Activated naive CD8-positive, alpha-beta T cell treated with anti-CD3 and anti-CD28 coated beads, Interleukin-2, amount 10 ng/mL, durations not matched to agents 7 days and 5 days (primary cell): ENCODE measurements around the gene ITCH. TPM values are rescaled to one million over a fixed set of nuclear protein-coding genes. Genes with fewer than 3 reads are reported as not detected.
A peak's percentile ranks its signal among the peaks of the same experiment; 100 is the strongest.
"Not testable (repeated sequence)": the region's sequence is repeated elsewhere in the genome, so short reads cannot be mapped to it uniquely, and the experiment has no call there.

ENCODE experiments used
- ATAC-seq: fragments of 150-1000 bp; cut with Tn5 transposase; one replicate; pipeline ENCODE4 v1.10.0; 2021; ENCODE audit warnings: low read depth, moderate library complexity
- POLR2A ChIA-PET: fragments of 350-600 bp; sonication (Branson Sonifier 250); formaldehyde crosslinking; loops from one replicate; lab custom pipeline; 2021; ENCODE audit warnings: antibody characterized with exemption; lab: Charles Lee
- DNase-seq: peaks from one replicate; pipeline ENCODE4 v3.0.0; 2021
- H3K27ac Mint-ChIP-seq: one replicate; pipeline ENCODE4 v1.8.0; 2022; ENCODE audit warnings: mild to moderate bottlenecking, mixed read lengths
- H3K27me3 Mint-ChIP-seq: one replicate; pipeline ENCODE4 v1.8.0; 2022; ENCODE audit warnings: mild to moderate bottlenecking, moderate library complexity, mixed read lengths
- H3K36me3 Mint-ChIP-seq: one replicate; pipeline ENCODE4 v1.8.0; 2021; ENCODE audit warnings: mild to moderate bottlenecking, mixed read lengths
- H3K4me1 Mint-ChIP-seq: one replicate; pipeline ENCODE4 v1.8.0; 2021; ENCODE audit warnings: mixed read lengths
- H3K4me3 Mint-ChIP-seq: one replicate; pipeline ENCODE4 v1.8.0; 2022; ENCODE audit warnings: mild to moderate bottlenecking, moderate library complexity, mixed read lengths
- H3K9me3 Mint-ChIP-seq: one replicate; pipeline ENCODE4 v1.8.0; 2021; ENCODE audit warnings: mixed read lengths
- total RNA-seq, 2 experiments: library from RNA; stranded (reverse); gene quantifications; one replicate each; pipeline ENCODE4 v1.2.3, GENCODE V29; 2021

ITCH gene
- total RNA-seq, 2 experiments from 2014 or later: 57.4 to 59.7 TPM

- POLR2A ChIA-PET: interaction anchor here (0.9 kb wide), 1 partner anchor 11 kb away, joined by 3 read pairs; no protein-coding TSS in a partner anchor
- DNase-seq (no peak), ATAC-seq (no peak)
- no peak overlapping the region for H3K27ac Mint-ChIP-seq
- H3K27me3 Mint-ChIP-seq: no peaks in the 10 kb centered on the region
- no peak overlapping the region for H3K4me3 Mint-ChIP-seq
- H3K9me3 Mint-ChIP-seq: no peaks in the 10 kb centered on the region
- H3K4me1 Mint-ChIP-seq: peaks cover 14% of the 10 kb centered on the region
- H3K36me3 Mint-ChIP-seq: peaks cover 31% of the 10 kb centered on the region
Observed at GRCh38 chr20:34374209-34374760, 11.2 kb downstream of the ITCH start.

DNA sequence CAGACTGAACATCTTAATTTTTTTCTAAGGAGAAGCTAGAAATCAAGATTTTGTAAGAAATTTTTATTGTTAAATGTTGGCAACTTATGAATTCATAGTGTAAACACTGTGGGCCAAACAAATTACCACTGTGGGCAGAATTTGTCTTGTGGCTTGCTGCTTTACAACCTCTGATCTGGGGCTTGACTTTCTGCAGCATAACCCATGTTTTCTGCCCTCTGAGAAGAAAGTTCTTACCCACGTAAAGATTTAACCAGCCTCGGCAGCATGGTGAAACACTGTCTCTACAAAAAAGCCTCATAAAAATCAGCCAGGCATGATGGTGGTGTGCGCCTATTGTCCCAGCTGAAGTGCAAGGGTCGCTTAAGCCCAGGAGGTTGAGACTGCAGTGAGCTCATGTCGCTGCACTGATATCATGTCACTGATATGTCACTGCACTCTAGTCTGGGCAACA is 12.9 kb downstream of the ITCH start:
- Mint-ChIP-seq H3K4me1 (peaks cover 11% of the 10 kb centered on the region), H3K4me3 (no peak overlapping the region), H3K9me3 (no peaks in the 10 kb centered on the region), H3K27ac (no peak overlapping the region), H3K36me3 (peaks cover 28% of the 10 kb centered on the region), H3K27me3 (no peaks in the 10 kb centered on the region)
- DNase-seq (no peak), ATAC-seq (no peak)
- POLR2A ChIA-PET: no interaction called here

GRCh38 chr20:34377072-34377847 is 14.2 kb downstream of the ITCH start:
- POLR2A ChIA-PET: interaction anchor here (1.0 kb wide), 1 partner anchor 14 kb away, joined by 3 read pairs; no protein-coding TSS in a partner anchor

GRCh38 chr20:34382174-34382573 is 19.1 kb downstream of the ITCH start:
- Mint-ChIP-seq H3K4me3 (no peak overlapping the region), H3K27me3 (no peaks in the 10 kb centered on the region), H3K4me1 (peaks cover 3% of the 10 kb centered on the region), H3K27ac (no peak overlapping the region), H3K36me3 (peaks cover 13% of the 10 kb centered on the region), H3K9me3 (no peaks in the 10 kb centered on the region)
- ATAC-seq (no peak), DNase-seq (no peak)
- POLR2A ChIA-PET: no interaction called here

More at GRCh38 chr20:34377072-34377847, 14.2 kb downstream of the ITCH start:
- Mint-ChIP-seq H3K4me1 (peaks cover 11% of the 10 kb centered on the region), H3K36me3 (peaks cover 28% of the 10 kb centered on the region), H3K9me3 (no peaks in the 10 kb centered on the region), H3K27me3 (no peaks in the 10 kb centered on the region), H3K27ac (no peak overlapping the region), H3K4me3 (no peak overlapping the region)
- DNase-seq: no peak
- no peak for ATAC-seq

DNA sequence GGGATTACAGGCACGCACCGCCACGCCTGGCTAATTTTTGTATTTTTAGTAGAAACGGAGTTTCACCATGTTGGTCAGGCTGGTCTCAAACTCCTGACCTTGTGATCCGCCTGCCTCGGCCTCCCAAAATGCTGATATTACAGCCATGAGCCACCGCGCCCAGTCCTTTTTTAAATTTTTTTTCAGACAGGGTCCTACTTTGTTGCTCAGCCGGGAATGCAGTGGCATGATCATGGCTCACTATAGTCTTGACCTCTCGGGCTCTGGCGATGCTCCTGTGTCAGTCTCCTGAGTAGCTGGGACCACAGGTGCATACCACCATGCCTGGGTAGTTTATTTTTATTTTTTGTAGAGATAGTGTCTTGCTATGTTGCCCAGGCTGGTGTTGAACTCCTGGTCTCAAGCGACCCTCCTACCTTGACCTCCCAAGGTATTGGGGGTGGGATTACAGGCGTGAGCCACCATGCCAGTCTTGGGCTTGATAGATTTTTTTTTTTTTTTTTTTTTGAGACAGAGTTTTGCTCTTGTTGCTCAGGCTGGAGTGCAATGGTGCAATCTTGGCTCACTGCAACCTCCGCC is 19.9 kb downstream of the ITCH start:
- POLR2A ChIA-PET, H3K27me3 Mint-ChIP-seq, H3K4me1 Mint-ChIP-seq, DNase-seq, H3K9me3 Mint-ChIP-seq, ATAC-seq, H3K27ac Mint-ChIP-seq, H3K4me3 Mint-ChIP-seq: not testable (repeated sequence)
- H3K36me3 Mint-ChIP-seq: peaks cover 13% of the 10 kb centered on the region

- peaks cover 11% of the 10 kb centered on the region for H3K36me3 Mint-ChIP-seq
- H3K27me3 Mint-ChIP-seq: no peaks in the 10 kb centered on the region
- no peak overlapping the region for H3K27ac Mint-ChIP-seq
- ATAC-seq (no peak), DNase-seq (no peak)
- H3K4me3 Mint-ChIP-seq: no peak overlapping the region
- POLR2A ChIA-PET: no interaction called here
- H3K9me3 Mint-ChIP-seq: no peaks in the 10 kb centered on the region
- H3K4me1 Mint-ChIP-seq: peaks cover 14% of the 10 kb centered on the region
Observed at GRCh38 chr20:34385464-34385863, 22.4 kb downstream of the ITCH start.

DNA sequence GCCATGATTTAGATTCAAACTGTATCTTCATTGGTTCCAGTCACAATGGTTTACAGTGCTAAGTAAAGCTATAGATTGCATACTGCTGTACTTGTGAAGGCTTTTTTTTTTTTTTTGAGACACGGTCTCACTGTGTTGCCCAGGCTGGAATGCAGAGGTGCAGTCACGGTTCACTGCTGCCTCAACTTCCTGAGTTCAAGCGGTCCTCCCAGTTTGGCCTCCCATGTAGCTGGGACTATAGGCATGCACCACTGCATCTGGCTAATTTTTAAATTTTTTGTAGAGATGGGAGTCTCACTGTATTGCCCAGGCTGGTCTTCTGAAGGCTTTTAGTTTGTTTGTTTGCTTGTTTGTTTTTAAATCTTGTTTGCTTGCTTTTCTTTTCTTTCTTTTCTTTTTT is 24.9 kb downstream of the ITCH start:
- Mint-ChIP-seq H3K9me3 (no peaks in the 10 kb centered on the region), H3K27ac (no peak overlapping the region), H3K36me3 (peaks cover 12% of the 10 kb centered on the region), H3K27me3 (no peaks in the 10 kb centered on the region), H3K4me3 (no peak overlapping the region), H3K4me1 (peaks cover 17% of the 10 kb centered on the region)
- POLR2A ChIA-PET: no interaction called here
- DNase-seq (no peak), ATAC-seq (no peak)

GRCh38 chr20:34388678-34389077 is 25.6 kb downstream of the ITCH start:
- Mint-ChIP-seq H3K27ac (no peak overlapping the region), H3K27me3 (no peaks in the 10 kb centered on the region), H3K4me1 (peaks cover 19% of the 10 kb centered on the region), H3K36me3 (peaks cover 17% of the 10 kb centered on the region), H3K4me3 (no peak overlapping the region), H3K9me3 (no peaks in the 10 kb centered on the region)
- ATAC-seq (no peak), DNase-seq (no peak)
- POLR2A ChIA-PET: no interaction called here

DNA sequence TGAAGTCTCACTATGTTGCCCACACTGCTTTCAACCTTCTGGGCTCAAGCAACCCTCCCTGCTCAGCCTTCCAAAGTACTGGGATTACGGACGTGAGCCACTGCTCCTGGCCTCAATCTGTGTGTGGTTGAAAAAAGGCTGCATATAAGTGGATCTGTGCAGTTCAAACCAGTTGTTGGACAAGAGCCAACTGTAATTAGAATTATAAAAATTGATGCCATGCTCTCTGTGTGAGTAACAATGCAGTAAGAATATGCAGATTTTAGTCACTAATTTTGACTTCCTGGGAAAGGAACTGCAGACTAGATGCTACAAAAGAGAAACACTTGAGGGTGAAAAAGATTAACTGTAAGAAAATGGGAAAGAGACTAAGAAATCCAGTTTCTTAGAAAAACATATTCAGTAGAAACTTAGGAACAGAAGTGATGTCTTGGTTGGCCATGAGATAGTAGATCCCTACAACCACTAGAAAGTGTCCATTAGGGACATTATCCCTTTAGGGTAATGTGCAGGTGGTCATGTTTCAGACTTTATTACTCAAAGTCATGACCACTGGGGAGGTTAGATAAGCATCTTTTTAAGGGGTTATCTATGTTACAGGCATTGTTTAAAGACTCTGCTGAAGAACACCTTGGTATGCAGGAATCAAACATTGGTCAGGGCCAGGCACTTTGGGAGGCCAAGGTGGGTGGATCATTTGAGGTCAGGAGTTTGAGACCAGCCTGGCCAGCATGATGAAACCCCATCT is 26.3 kb downstream of the ITCH start:
- Mint-ChIP-seq H3K36me3 (peaks cover 20% of the 10 kb centered on the region), H3K4me1 (peaks cover 19% of the 10 kb centered on the region), H3K4me3 (no peak overlapping the region), H3K9me3 (no peaks in the 10 kb centered on the region), H3K27me3 (no peaks in the 10 kb centered on the region), H3K27ac (peak overlapping the region; percentile 15)
- ATAC-seq: no peak
- no peak for DNase-seq
- POLR2A ChIA-PET: no interaction called here

DNA sequence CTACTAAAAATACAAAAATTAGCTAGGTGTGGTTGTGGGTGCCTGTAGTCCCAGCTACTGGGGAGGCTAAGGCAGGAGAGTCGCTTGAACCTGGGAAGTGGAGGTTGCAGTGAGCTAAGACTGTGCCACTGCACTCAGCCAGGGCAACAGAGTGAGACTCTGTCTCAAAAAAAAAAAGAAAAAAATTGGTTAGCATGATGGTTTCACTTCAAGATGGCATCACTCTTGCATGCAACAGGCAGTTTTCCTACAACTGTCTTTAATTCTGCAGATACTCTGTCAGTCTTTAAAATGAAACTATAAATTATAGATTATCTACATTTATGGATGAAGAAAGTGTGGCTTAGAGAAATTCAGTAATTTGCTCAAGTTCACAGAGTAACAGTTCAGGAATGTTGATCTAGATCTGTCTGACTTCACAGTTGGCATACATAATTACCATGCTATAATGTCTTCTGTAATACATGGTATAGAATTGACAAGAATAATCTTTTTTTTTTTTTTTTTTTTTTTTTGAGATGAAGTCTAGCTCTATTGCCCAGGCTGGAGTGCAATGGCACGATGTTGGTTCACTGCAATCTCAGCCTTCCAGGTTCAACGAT is 27.0 kb downstream of the ITCH start:
- POLR2A ChIA-PET: no interaction called here
- no peak for ATAC-seq
- H3K4me1 Mint-ChIP-seq: peaks cover 22% of the 10 kb centered on the region
- peaks cover 25% of the 10 kb centered on the region for H3K36me3 Mint-ChIP-seq
- H3K4me3 Mint-ChIP-seq: no peak overlapping the region
- peak overlapping the region; percentile 15 for H3K27ac Mint-ChIP-seq
- no peaks in the 10 kb centered on the region for H3K9me3 Mint-ChIP-seq
- DNase-seq: no peak
- no peaks in the 10 kb centered on the region for H3K27me3 Mint-ChIP-seq

GRCh38 chr20:34396408-34396807 is 33.3 kb downstream of the ITCH start:
- no peak overlapping the region for H3K27ac Mint-ChIP-seq

GRCh38 chr20:34397096-34397495 is 34.0 kb downstream of the ITCH start:
- peaks cover 13% of the 10 kb centered on the region for H3K4me1 Mint-ChIP-seq
- no peak for ATAC-seq
- POLR2A ChIA-PET: interaction anchor here (0.6 to 0.7 kb wide), 2 partner anchors 10 to 119 kb away, joined by 3 to 4 read pairs; partner anchors contain the start of gene DYNLRB1
- peaks cover 35% of the 10 kb centered on the region for H3K36me3 Mint-ChIP-seq
- no peaks in the 10 kb centered on the region for H3K9me3 Mint-ChIP-seq
- DNase-seq: no peak
- no peak overlapping the region for H3K4me3 Mint-ChIP-seq
- no peaks in the 10 kb centered on the region for H3K27me3 Mint-ChIP-seq
- no peak overlapping the region for H3K27ac Mint-ChIP-seq

More at GRCh38 chr20:34396408-34396807, 33.3 kb downstream of the ITCH start:
- Mint-ChIP-seq H3K4me3 (no peak overlapping the region), H3K9me3 (no peaks in the 10 kb centered on the region), H3K27me3 (no peaks in the 10 kb centered on the region), H3K36me3 (peaks cover 35% of the 10 kb centered on the region), H3K4me1 (peaks cover 12% of the 10 kb centered on the region)
- ATAC-seq (no peak), DNase-seq (no peak)
- POLR2A ChIA-PET: no interaction called here

GRCh38 chr20:34400776-34401175 is 37.7 kb downstream of the ITCH start:
- ATAC-seq, H3K27ac Mint-ChIP-seq, H3K9me3 Mint-ChIP-seq, DNase-seq, H3K4me3 Mint-ChIP-seq, H3K27me3 Mint-ChIP-seq: not testable (repeated sequence)
- Mint-ChIP-seq H3K4me1 (peaks cover 25% of the 10 kb centered on the region), H3K36me3 (peaks cover 28% of the 10 kb centered on the region)
- POLR2A ChIA-PET: interaction anchor here (0.7 kb wide), 1 partner anchor 14 kb away, joined by 4 read pairs; no protein-coding TSS in a partner anchor
